GM13977 (cell line): ENCODE results near the gene LY86.

ENCODE experiments used
- DNase-seq: peaks from one replicate; pipeline ENCODE4 v3.0.0; 2012; ENCODE audit warnings: low spot score
- in situ Hi-C: fragments of 300-500 bp; cut with MboI; formaldehyde crosslinking; loops from one replicate; pipeline ENCODE4 v1.12.0; 2022; ENCODE audit warnings: low sequenced_read_pairs, low pct_unique_long_range_greater_than_20kb, mixed read lengths, inconsistent platforms; ENCODE audit not compliant: unreplicated experiment
- TF ChIP-seq, protein P1 (sequence below): IDR thresholded peaks from 2 replicates; pipeline ENCODE4 v1.5.1; 2012; ENCODE audit warnings: mild to moderate bottlenecking, control low read depth; ENCODE audit not compliant: insufficient read depth; ENCODE audit errors: extremely low read depth, missing control alignments

Gene LY86

DNA sequence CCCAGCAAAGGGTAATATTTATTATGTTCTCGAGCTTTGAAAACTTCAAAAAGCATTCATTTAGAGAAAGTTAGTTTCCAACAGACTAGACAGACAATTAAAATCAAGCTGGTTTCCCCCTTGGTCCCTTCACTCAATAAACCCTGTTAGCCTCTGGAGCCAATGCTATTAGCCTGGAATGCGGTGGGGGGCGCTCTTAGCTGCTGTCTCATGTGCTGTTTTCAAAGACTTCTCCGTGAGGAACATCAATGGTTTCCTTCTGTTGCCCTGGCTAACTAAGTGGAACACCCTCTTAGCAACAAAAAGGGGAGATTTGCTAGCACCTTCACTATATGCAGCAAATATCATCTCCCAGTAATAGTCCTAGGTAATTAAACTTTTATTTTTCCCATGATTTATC is 86.4 kb downstream of the LY86 start:
- DNase-seq: no peak
- in situ Hi-C loops: loop anchor here (25.0 kb wide), 1 partner anchor 562 kb away; no protein-coding TSS in a partner anchor

GRCh38 chr6:6676910-6677441 is 88.5 kb downstream of the LY86 start:
- DNase-seq: peak; percentile 71
- in situ Hi-C loops: loop anchor here (25.0 kb wide), 1 partner anchor 560 kb away; no protein-coding TSS in a partner anchor
- TF ChIP-seq, protein P1, sequence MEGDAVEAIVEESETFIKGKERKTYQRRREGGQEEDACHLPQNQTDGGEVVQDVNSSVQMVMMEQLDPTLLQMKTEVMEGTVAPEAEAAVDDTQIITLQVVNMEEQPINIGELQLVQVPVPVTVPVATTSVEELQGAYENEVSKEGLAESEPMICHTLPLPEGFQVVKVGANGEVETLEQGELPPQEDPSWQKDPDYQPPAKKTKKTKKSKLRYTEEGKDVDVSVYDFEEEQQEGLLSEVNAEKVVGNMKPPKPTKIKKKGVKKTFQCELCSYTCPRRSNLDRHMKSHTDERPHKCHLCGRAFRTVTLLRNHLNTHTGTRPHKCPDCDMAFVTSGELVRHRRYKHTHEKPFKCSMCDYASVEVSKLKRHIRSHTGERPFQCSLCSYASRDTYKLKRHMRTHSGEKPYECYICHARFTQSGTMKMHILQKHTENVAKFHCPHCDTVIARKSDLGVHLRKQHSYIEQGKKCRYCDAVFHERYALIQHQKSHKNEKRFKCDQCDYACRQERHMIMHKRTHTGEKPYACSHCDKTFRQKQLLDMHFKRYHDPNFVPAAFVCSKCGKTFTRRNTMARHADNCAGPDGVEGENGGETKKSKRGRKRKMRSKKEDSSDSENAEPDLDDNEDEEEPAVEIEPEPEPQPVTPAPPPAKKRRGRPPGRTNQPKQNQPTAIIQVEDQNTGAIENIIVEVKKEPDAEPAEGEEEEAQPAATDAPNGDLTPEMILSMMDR: peak; percentile 88

More for the DNA sequence above, 86.4 kb downstream of the LY86 start:
- TF ChIP-seq, protein P1: peak; percentile 4

GRCh38 chr6:6678185-6678671 is 89.7 kb downstream of the LY86 start:
- in situ Hi-C loops: loop anchor here (25.0 kb wide), 1 partner anchor 559 kb away; no protein-coding TSS in a partner anchor
- TF ChIP-seq, protein P1: no peak

GRCh38 chr6:6678811-6679210 is 90.3 kb downstream of the LY86 start:
- no peak for DNase-seq
- TF ChIP-seq, protein P1: no peak
- in situ Hi-C loops: loop anchor here (25.0 kb wide), 1 partner anchor 558 kb away; no protein-coding TSS in a partner anchor

More at GRCh38 chr6:6678185-6678671, 89.7 kb downstream of the LY86 start:
- DNase-seq: no peak

GRCh38 chr6:6679633-6680032 is 91.1 kb downstream of the LY86 start:
- in situ Hi-C loops: loop anchor here (25.0 kb wide), 1 partner anchor 558 kb away; no protein-coding TSS in a partner anchor
- TF ChIP-seq, protein P1: no peak
- DNase-seq: no peak

DNA sequence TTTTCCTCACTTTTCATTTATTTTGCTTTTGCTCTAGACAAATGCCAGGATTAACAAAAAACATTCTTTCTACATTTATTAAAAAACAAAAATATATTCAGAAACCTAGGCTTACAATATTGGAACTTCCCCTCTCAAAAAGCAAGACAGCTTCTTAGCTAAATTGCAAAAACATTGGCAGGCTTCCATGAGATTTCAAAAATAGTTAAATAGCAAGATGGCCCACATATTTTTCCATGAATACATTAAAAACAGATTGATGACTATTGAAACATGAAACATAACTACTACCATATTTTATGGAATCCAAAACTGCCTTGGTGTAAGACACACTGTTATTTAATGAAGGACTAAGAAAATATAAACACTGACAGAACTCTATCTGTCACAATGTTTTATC is 92.0 kb downstream of the LY86 start:
- in situ Hi-C loops: loop anchor here (25.0 kb wide), 1 partner anchor 557 kb away; no protein-coding TSS in a partner anchor
- TF ChIP-seq, protein P1: no peak
- DNase-seq: no peak
